ENCODE data around the gene PTGIS.

PTGIS gene

GRCh38 chr20:49573900-49574416 lies 6.0 kb upstream of the PTGIS start:
- TF ChIP-seq CTCF (IDR thresholded peaks at IDR 0.05; ENCODE audit: insufficient read depth, low read depth, low read length, missing control alignments): no peak
- DNase-seq (ENCODE audit: low read depth): no peak

GRCh38 chr20:49572857-49573256 lies 4.9 kb upstream of the PTGIS start:
- TF ChIP-seq CTCF (IDR thresholded peaks at IDR 0.05; ENCODE audit: insufficient read depth, low read depth, low read length, missing control alignments): no peak
- H3K4me3 ChIP-seq (ENCODE audit: low read depth, low read length): no peak overlapping the region
- no peak for DNase-seq (ENCODE audit: low read depth)

More at GRCh38 chr20:49573900-49574416, 6.0 kb upstream of the PTGIS start:
- H3K4me3 ChIP-seq (ENCODE audit: low read depth, low read length): no peak overlapping the region

GRCh38 chr20:49571553-49571835 lies 3.6 kb upstream of the PTGIS start:
- no peak for TF ChIP-seq CTCF (IDR thresholded peaks at IDR 0.05; ENCODE audit: insufficient read depth, low read depth, low read length, missing control alignments)
- DNase-seq (ENCODE audit: low read depth): no peak

GRCh38 chr20:49570828-49571552 lies 3.1 kb upstream of the PTGIS start:
- H3K4me3 ChIP-seq (ENCODE audit: low read depth, low read length): no peak overlapping the region
- DNase-seq (ENCODE audit: low read depth): no peak
- no peak for TF ChIP-seq CTCF (IDR thresholded peaks at IDR 0.05; ENCODE audit: insufficient read depth, low read depth, low read length, missing control alignments)

More at GRCh38 chr20:49571553-49571835, 3.6 kb upstream of the PTGIS start:
- no peak overlapping the region for H3K4me3 ChIP-seq (ENCODE audit: low read depth, low read length)

GRCh38 chr20:49570161-49570827 lies 2.4 kb upstream of the PTGIS start:
- no peak for TF ChIP-seq CTCF (IDR thresholded peaks at IDR 0.05; ENCODE audit: insufficient read depth, low read depth, low read length, missing control alignments)
- DNase-seq (ENCODE audit: low read depth): no peak
- H3K4me3 ChIP-seq (ENCODE audit: low read depth, low read length): no peak overlapping the region

GRCh38 chr20:49569411-49570115 lies 1.6 kb upstream of the PTGIS start:
- no peak for DNase-seq (ENCODE audit: low read depth)
- H3K4me3 ChIP-seq (ENCODE audit: low read depth, low read length): no peak overlapping the region
- TF ChIP-seq CTCF (IDR thresholded peaks at IDR 0.05; ENCODE audit: insufficient read depth, low read depth, low read length, missing control alignments): no peak

Data from GM12865 (cell line).